Measurements from ENCODE around the gene EDEM3. TPM values are rescaled to one million over a fixed set of nuclear protein-coding genes. Genes with fewer than 3 reads are reported as not detected.

The EDEM3 gene
- total RNA-seq, 1 experiment from 2014 or later: 58.3 TPM

- CTCF ChIA-PET: interaction anchor here (0.6 to 0.9 kb wide), 3 partner anchors 209 to 631 kb away, joined by 3 read pairs; no protein-coding TSS in a partner anchor
- no peaks in the 10 kb centered on the region for H3K9me3 Mint-ChIP-seq (ENCODE audit: unreplicated experiment)
- intact Hi-C loops (cut with micrococcal nuclease): no loop called here
Measured at GRCh38 chr1:184708084-184708676, 46.5 kb downstream of the EDEM3 start.

DNA sequence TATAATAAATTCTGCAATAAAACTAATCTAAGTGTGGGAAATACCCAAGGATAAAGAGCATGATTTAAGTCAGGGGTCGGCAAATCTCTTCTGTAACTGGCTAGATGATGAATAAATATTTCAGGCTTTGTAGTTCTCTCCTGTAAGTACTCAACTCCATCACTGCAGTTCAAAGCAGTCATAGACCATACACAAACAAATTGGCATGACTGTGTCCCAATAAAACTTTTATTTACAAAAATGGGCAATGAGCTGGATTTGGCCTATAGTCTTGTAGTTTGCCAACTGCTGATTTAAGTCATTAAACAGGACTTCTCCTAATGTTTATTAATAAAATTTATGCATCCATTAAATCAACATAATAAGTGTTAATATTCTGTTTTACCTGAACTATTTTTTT is 49.4 kb downstream of the EDEM3 start:
- TF ChIP-seq CTCF (IDR thresholded peaks at IDR 0.05; ENCODE audit: unreplicated experiment): no peak
- Mint-ChIP-seq H3K9me3 (ENCODE audit: unreplicated experiment) (no peaks in the 10 kb centered on the region), H3K4me1 (ENCODE audit: insufficient read depth, unreplicated experiment) (peaks cover 5% of the 10 kb centered on the region), H3K27ac (ENCODE audit: low read depth, unreplicated experiment) (no peak overlapping the region), H3K4me3 (ENCODE audit: unreplicated experiment) (no peak overlapping the region), H3K36me3 (ENCODE audit: insufficient read depth, unreplicated experiment) (peaks cover 80% of the 10 kb centered on the region), H3K27me3 (ENCODE audit: insufficient read depth, unreplicated experiment) (no peaks in the 10 kb centered on the region)
- POLR2A ChIA-PET: interaction anchor here (0.6 kb wide), 1 partner anchor 483 kb away, joined by 3 read pairs; no protein-coding TSS in a partner anchor
- DNase-seq (ENCODE audit: unreplicated experiment): no peak
- intact Hi-C loops (cut with micrococcal nuclease): no loop called here
- BruUV-seq (replicated peaks): no TSS peak
- CTCF ChIA-PET: interaction anchor here (0.5 to 1.6 kb wide), 5 partner anchors 9 to 142 kb away, joined by 4 to 8 read pairs (median 4); no protein-coding TSS in a partner anchor

More at GRCh38 chr1:184708084-184708676, 46.5 kb downstream of the EDEM3 start:
- no peak overlapping the region for H3K27ac Mint-ChIP-seq (ENCODE audit: low read depth, unreplicated experiment)
- H3K27me3 Mint-ChIP-seq (ENCODE audit: insufficient read depth, unreplicated experiment): no peaks in the 10 kb centered on the region
- POLR2A ChIA-PET: no interaction called here
- peaks cover 88% of the 10 kb centered on the region for H3K36me3 Mint-ChIP-seq (ENCODE audit: insufficient read depth, unreplicated experiment)
- H3K4me3 Mint-ChIP-seq (ENCODE audit: unreplicated experiment): no peak overlapping the region
- no TSS peak for BruUV-seq (replicated peaks)
- no peaks in the 10 kb centered on the region for H3K4me1 Mint-ChIP-seq (ENCODE audit: insufficient read depth, unreplicated experiment)
- no peak for TF ChIP-seq CTCF (IDR thresholded peaks at IDR 0.05; ENCODE audit: unreplicated experiment)
- DNase-seq (ENCODE audit: unreplicated experiment): no peak

DNA sequence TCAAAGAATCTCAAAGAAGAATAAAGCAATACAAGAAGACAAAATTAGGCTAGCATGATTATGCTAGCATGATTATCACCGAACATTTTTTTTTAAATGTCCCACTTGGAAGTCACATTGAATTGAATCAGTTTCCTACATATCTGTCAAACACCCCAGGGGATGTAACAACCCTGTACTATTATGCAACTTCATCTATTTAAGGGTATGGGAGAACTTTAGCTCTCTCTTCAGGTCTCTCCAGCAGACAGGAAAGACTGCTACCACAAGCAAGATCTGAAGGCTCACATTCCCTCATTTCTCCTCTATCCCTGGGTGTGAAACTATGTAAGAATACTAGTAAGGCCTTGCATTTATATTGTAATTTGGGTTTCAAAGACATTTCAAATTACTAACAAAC is 52.8 kb downstream of the EDEM3 start:
- Mint-ChIP-seq H3K4me1 (ENCODE audit: insufficient read depth, unreplicated experiment) (peaks cover 5% of the 10 kb centered on the region), H3K4me3 (ENCODE audit: unreplicated experiment) (no peak overlapping the region), H3K9me3 (ENCODE audit: unreplicated experiment) (no peaks in the 10 kb centered on the region), H3K36me3 (ENCODE audit: insufficient read depth, unreplicated experiment) (peaks cover 74% of the 10 kb centered on the region), H3K27ac (ENCODE audit: low read depth, unreplicated experiment) (no peak overlapping the region), H3K27me3 (ENCODE audit: insufficient read depth, unreplicated experiment) (no peaks in the 10 kb centered on the region)
- no peak for DNase-seq (ENCODE audit: unreplicated experiment)
- intact Hi-C loops (cut with micrococcal nuclease): no loop called here
- TF ChIP-seq CTCF (IDR thresholded peaks at IDR 0.05; ENCODE audit: unreplicated experiment): no peak
- ChIA-PET POLR2A (interaction anchor here (0.6 kb wide), 1 partner anchor 140 kb away, joined by 3 read pairs; no protein-coding TSS in a partner anchor), CTCF (interaction anchor here (1.1 kb wide), 1 partner anchor 489 kb away, joined by 4 read pairs; no protein-coding TSS in a partner anchor)
- no TSS peak for BruUV-seq (replicated peaks)

GRCh38 chr1:184698969-184699368 is 55.7 kb downstream of the EDEM3 start:
- Mint-ChIP-seq H3K27me3 (ENCODE audit: insufficient read depth, unreplicated experiment) (no peaks in the 10 kb centered on the region), H3K27ac (ENCODE audit: low read depth, unreplicated experiment) (no peak overlapping the region), H3K4me1 (ENCODE audit: insufficient read depth, unreplicated experiment) (peaks cover 5% of the 10 kb centered on the region), H3K4me3 (ENCODE audit: unreplicated experiment) (no peak overlapping the region), H3K9me3 (ENCODE audit: unreplicated experiment) (no peaks in the 10 kb centered on the region), H3K36me3 (ENCODE audit: insufficient read depth, unreplicated experiment) (peaks cover 72% of the 10 kb centered on the region)
- DNase-seq (ENCODE audit: unreplicated experiment): no peak
- TF ChIP-seq CTCF (IDR thresholded peaks at IDR 0.05; ENCODE audit: unreplicated experiment): no peak
- POLR2A ChIA-PET: interaction anchor here (1.0 to 1.3 kb wide), 2 partner anchors 8 to 56 kb away, joined by 3 read pairs; partner anchors contain the start of gene EDEM3
- CTCF ChIA-PET: no interaction called here
- intact Hi-C loops (cut with micrococcal nuclease): no loop called here
- BruUV-seq (replicated peaks): no TSS peak

Measured in MCF 10A (cell line).